Measurements from ENCODE around the gene NTM.

GRCh38 chr11:131999084-131999483, 628.7 kb downstream of the NTM start:
- no peak for TF ChIP-seq CTCF (optimal IDR thresholded peaks at IDR 0.05 in 1 of 3, IDR thresholded peaks at IDR 0.05 in 1 of 3, conservative IDR thresholded peaks at IDR 0.05 in 1 of 3; ENCODE audit: extremely low read depth in 1 of 3, insufficient read depth in 2 of 3, low read length in 3 of 3)
- no peak for TF ChIP-seq EZH2 (IDR thresholded peaks at IDR 0.05; ENCODE audit: low read length)
